RKO (cell line): ENCODE data around the gene NEMF.
"Not testable (repeated sequence)": the region's sequence is repeated elsewhere in the genome, so short reads cannot be mapped to it uniquely, and the experiment has no call there.

Experiments used
- DNase-seq: peaks from one replicate; pipeline ENCODE4 v3.0.0-alpha.2; 2016; ENCODE audit warnings: low spot score

The NEMF gene

GRCh38 chr14:49852301-49853157 is at the start of gene NEMF:
Gene NEMF, minus strand, starts transcription at chr14:49852788. Its CDS starts 35 bp downstream, at chr14:49852753.
- peak; percentile 89 for DNase-seq

GRCh38 chr14:49900973-49901372 is 48.4 kb upstream of the NEMF start:
- DNase-seq, result no peak

- no peak for DNase-seq
Measured at GRCh38 chr14:49898485-49898884, 45.9 kb upstream of the NEMF start.

- DNase-seq, result no peak
Measured at GRCh38 chr14:49897965-49898364, 45.4 kb upstream of the NEMF start.

- no peak for DNase-seq
Measured at GRCh38 chr14:49897414-49897813, 44.8 kb upstream of the NEMF start.

- DNase-seq, result peak; percentile 62
Measured at GRCh38 chr14:49896966-49897365, 44.4 kb upstream of the NEMF start.

- DNase-seq, result peak; percentile 31
Measured at GRCh38 chr14:49896272-49896671, 43.7 kb upstream of the NEMF start.

- peak; percentile 85 for DNase-seq
Measured at GRCh38 chr14:49895480-49895879, 42.9 kb upstream of the NEMF start.

GRCh38 chr14:49894214-49895107 is 41.9 kb upstream of the NEMF start:
- not testable (repeated sequence) for DNase-seq

- DNase-seq, result peak; percentile 68
Measured at GRCh38 chr14:49893309-49894213, 41.0 kb upstream of the NEMF start.

GRCh38 chr14:49892636-49893308 is 40.2 kb upstream of the NEMF start, which contains the start of gene ARF6:
Gene ARF6, plus strand, starts transcription at chr14:49893082. Its CDS starts 655 bp downstream, at chr14:49893737.
- peak; percentile 96 for DNase-seq

- DNase-seq, result peak; percentile 90
Measured at GRCh38 chr14:49892301-49892635, 39.7 kb upstream of the NEMF start.

- no peak for DNase-seq
Measured at GRCh38 chr14:49888293-49888692, 35.7 kb upstream of the NEMF start.

GRCh38 chr14:49886523-49886922 is 33.9 kb upstream of the NEMF start:
- no peak for DNase-seq

GRCh38 chr14:49882826-49883694 is 30.5 kb upstream of the NEMF start:
- DNase-seq, result no peak

GRCh38 chr14:49881350-49882001 is 28.9 kb upstream of the NEMF start:
- DNase-seq, result no peak

GRCh38 chr14:49880267-49881064 is 27.9 kb upstream of the NEMF start:
- DNase-seq, result no peak

- DNase-seq, result peak; percentile 87
Measured at GRCh38 chr14:49879646-49880204, 27.1 kb upstream of the NEMF start.
